Mesenchymal stem cell (in vitro differentiated cells and primary cell): Measurements from ENCODE around the gene FRMD4A.

Experiments
- DNase-seq: peaks from one replicate; pipeline ENCODE4 v3.0.0-alpha.2; 2013
- H2AFZ ChIP-seq: one replicate; pipeline ENCODE4 v1.6.1; 2013; ENCODE audit warnings: low read depth, mild to moderate bottlenecking, control low read depth, inconsistent platforms, low read length, moderate library complexity
- H2AK5ac ChIP-seq: 2 replicates; pipeline ENCODE4 v1.6.1; 2013; ENCODE audit warnings: low read length, moderate library complexity, mild to moderate bottlenecking, inconsistent platforms; ENCODE audit not compliant: severe bottlenecking
- H2BK120ac ChIP-seq: one replicate; pipeline ENCODE4 v1.6.1; 2013; ENCODE audit warnings: low read depth, mild to moderate bottlenecking, inconsistent platforms, low read length, moderate library complexity
- H2BK12ac ChIP-seq, 2 experiments: one replicate each; pipeline ENCODE4 v1.6.1; 2013; ENCODE audit warnings: inconsistent platforms in 2 of 2, low read length in 2 of 2, mild to moderate bottlenecking in 2 of 2, moderate library complexity in 2 of 2, control low read depth in 1 of 2
- H2BK15ac ChIP-seq: one replicate; pipeline ENCODE4 v1.6.1; 2013; ENCODE audit warnings: mild to moderate bottlenecking, low read depth, inconsistent platforms; ENCODE audit not compliant: poor library complexity, severe bottlenecking
- H2BK5ac ChIP-seq: 2 replicates; pipeline ENCODE4 v1.6.1; 2013; ENCODE audit warnings: low read depth, mild to moderate bottlenecking, low read length, control low read depth, inconsistent platforms; ENCODE audit not compliant: poor library complexity, severe bottlenecking
- H3K14ac ChIP-seq, 2 experiments: one replicate each; pipeline ENCODE4 v1.6.1; 2013; ENCODE audit warnings: inconsistent platforms in 2 of 2, low read length in 2 of 2, control low read depth in 1 of 2, mild to moderate bottlenecking in 1 of 2, moderate library complexity in 1 of 2
- H3K18ac ChIP-seq, 2 experiments: one replicate each; pipeline ENCODE4 v1.6.1; 2013; ENCODE audit warnings: inconsistent platforms in 2 of 2, low read length in 2 of 2, control low read depth in 1 of 2, low read depth in 1 of 2, mild to moderate bottlenecking in 1 of 2
- H3K23ac ChIP-seq, 2 experiments: one replicate each; pipeline ENCODE4 v1.6.1; 2013; ENCODE audit warnings: inconsistent platforms in 2 of 2, low read length in 2 of 2, mild to moderate bottlenecking in 2 of 2, moderate library complexity in 2 of 2, control low read depth in 1 of 2
- H3K27ac ChIP-seq: 2 replicates; pipeline ENCODE4 v1.5.1; 2013; ENCODE audit warnings: mild to moderate bottlenecking, moderate library complexity, low read length, control low read depth, inconsistent platforms; ENCODE audit not compliant: poor library complexity, severe bottlenecking
- H3K27me3 ChIP-seq, 2 experiments: 2 replicates each; pipeline versions ENCODE4 v1.6.1 to v1.7.0; 2013; ENCODE audit warnings: low read length in 2 of 2, mild to moderate bottlenecking in 2 of 2, moderate library complexity in 2 of 2, control low read depth in 1 of 2, inconsistent platforms in 1 of 2; ENCODE audit not compliant: control insufficient read depth in 1 of 2, insufficient read depth in 1 of 2
- H3K36me3 ChIP-seq, 2 experiments: 2 replicates each; pipeline versions ENCODE4 v1.6.1 to v1.7.0; 2013; ENCODE audit warnings: low read length in 2 of 2, control low read depth in 1 of 2, inconsistent platforms in 1 of 2, low read depth in 1 of 2, mild to moderate bottlenecking in 1 of 2; ENCODE audit not compliant: insufficient read depth in 2 of 2, control insufficient read depth in 1 of 2
- H3K4ac ChIP-seq, 2 experiments: one replicate each; pipeline ENCODE4 v1.6.1; 2013; ENCODE audit warnings: inconsistent platforms in 2 of 2, low read length in 2 of 2, mild to moderate bottlenecking in 2 of 2, moderate library complexity in 2 of 2, control low read depth in 1 of 2, low read depth in 1 of 2
- H3K4me1 ChIP-seq: 2 replicates; pipeline ENCODE4 v1.6.1; 2013; ENCODE audit warnings: low read depth, low read length, control low read depth; ENCODE audit not compliant: control insufficient read depth, insufficient read depth
- H3K4me2 ChIP-seq: 2 replicates; pipeline ENCODE4 v1.6.1; 2013; ENCODE audit warnings: low read length, mild to moderate bottlenecking, inconsistent platforms; ENCODE audit not compliant: poor library complexity, severe bottlenecking
- H3K4me3 ChIP-seq, 2 experiments: 2 replicates each; pipeline versions ENCODE4 v1.5.1 to v1.7.0; 2013; ENCODE audit warnings: low read length in 2 of 2, mild to moderate bottlenecking in 2 of 2, control low read depth in 1 of 2, low read depth in 1 of 2; ENCODE audit not compliant: insufficient read depth in 1 of 2
- H3K79me1 ChIP-seq: replicated peaks from 2 replicates; pipeline ENCODE4 v1.6.1; 2013; ENCODE audit warnings: mild to moderate bottlenecking, control low read depth, low read length, inconsistent platforms; ENCODE audit not compliant: poor library complexity, severe bottlenecking
- H3K9ac ChIP-seq: 2 replicates; pipeline ENCODE4 v1.7.0; 2013; ENCODE audit warnings: mild to moderate bottlenecking, low read length, moderate library complexity
- H3K9me3 ChIP-seq: 2 replicates; pipeline ENCODE4 v1.7.0; 2013; ENCODE audit warnings: mild to moderate bottlenecking, low read length; ENCODE audit not compliant: control insufficient read depth
- H4K8ac ChIP-seq: one replicate; pipeline ENCODE4 v1.6.1; 2013; ENCODE audit warnings: inconsistent platforms, mild to moderate bottlenecking, low read length, moderate library complexity
- H4K91ac ChIP-seq: one replicate; pipeline ENCODE4 v1.6.1; 2013; ENCODE audit warnings: mild to moderate bottlenecking, low read length, inconsistent platforms
- WGBS: methylation state at CpG from one replicate; pipeline ENCODE4 v1.1.7; 2013; ENCODE audit warnings: mixed read lengths; 5-methylcytosine and 5-hydroxymethylcytosine counted together

The FRMD4A gene

GRCh38 chr10:13792006-13792405 is 538.7 kb downstream of the FRMD4A start:
- Histone ChIP-seq H3K9ac (no peak overlapping the region), H4K91ac (no peak overlapping the region), H3K4ac (no peak overlapping the region), H2AFZ (no peak overlapping the region), H3K27ac (no peak overlapping the region), H2BK120ac (no peak overlapping the region), H2BK15ac (no peak overlapping the region), H3K9me3 (no peaks in the 10 kb centered on the region), H3K4me3 (no peak overlapping the region), H2BK5ac (no peak overlapping the region), H3K4me1 (peaks cover 18% of the 10 kb centered on the region), H3K27me3 (no peaks in the 10 kb centered on the region), H3K36me3 (peaks cover 29 to 32% of the 10 kb centered on the region in 2 experiments), H3K4me2 (no peak overlapping the region), H3K14ac (no peak overlapping the region), H2BK12ac (no peak overlapping the region), H2AK5ac (no peak overlapping the region), H4K8ac (no peak overlapping the region), H3K23ac (no peak overlapping the region), H3K18ac (no peak overlapping the region), H3K79me1 (peaks cover 2% of the 10 kb centered on the region)
- 96% methylated on average over 5 of the region's 5 CpGs for WGBS
- DNase-seq: no peak

GRCh38 chr10:13791483-13791882 is 539.2 kb downstream of the FRMD4A start:
- H3K4me2 ChIP-seq: no peak overlapping the region
- H3K9me3 ChIP-seq: no peaks in the 10 kb centered on the region
- no peak overlapping the region for H3K27ac ChIP-seq
- H3K23ac ChIP-seq: no peak overlapping the region
- H3K36me3 ChIP-seq: peaks cover 27 to 32% of the 10 kb centered on the region in 2 experiments
- DNase-seq: no peak
- no peaks in the 10 kb centered on the region for H3K27me3 ChIP-seq
- H3K9ac ChIP-seq: no peak overlapping the region
- peaks cover 18% of the 10 kb centered on the region for H3K4me1 ChIP-seq
- H2AK5ac ChIP-seq: no peak overlapping the region
- no peak overlapping the region for H3K18ac ChIP-seq
- H3K4ac ChIP-seq: no peak overlapping the region
- peak overlapping the region; percentile 13 for H4K8ac ChIP-seq
- no peak overlapping the region for H2BK15ac ChIP-seq
- no peak overlapping the region for H2BK12ac ChIP-seq
- H2BK5ac ChIP-seq: no peak overlapping the region
- no peaks in the 10 kb centered on the region for H3K79me1 ChIP-seq
- 93% methylated on average over 4 of the region's 4 CpGs for WGBS
- no peak overlapping the region for H3K14ac ChIP-seq
- no peak overlapping the region for H3K4me3 ChIP-seq
- no peak overlapping the region for H4K91ac ChIP-seq
- H2AFZ ChIP-seq: no peak overlapping the region
- no peak overlapping the region for H2BK120ac ChIP-seq

GRCh38 chr10:13790196-13790595 is 540.5 kb downstream of the FRMD4A start:
- no peak overlapping the region for H3K9ac ChIP-seq
- no peak overlapping the region for H2BK15ac ChIP-seq
- peaks cover 27% of the 10 kb centered on the region in 2 experiments for H3K36me3 ChIP-seq
- H3K4ac ChIP-seq: peak overlapping the region; percentile 1 to 20
- H2AK5ac ChIP-seq: peak overlapping the region; percentile 31
- H3K23ac ChIP-seq: peak overlapping the region in 1 of 2 experiments; percentile 90
- H2BK120ac ChIP-seq: no peak overlapping the region
- peaks cover 17% of the 10 kb centered on the region for H3K4me1 ChIP-seq
- peak overlapping the region; percentile 44 to 55 for H3K18ac ChIP-seq
- no peak overlapping the region for H2BK5ac ChIP-seq
- H3K27ac ChIP-seq: no peak overlapping the region
- no peak for DNase-seq
- 58% methylated on average over 9 of the region's 9 CpGs for WGBS
- peak overlapping the region; percentile 30 for H4K91ac ChIP-seq
- H2AFZ ChIP-seq: no peak overlapping the region
- H3K9me3 ChIP-seq: no peaks in the 10 kb centered on the region
- H3K4me3 ChIP-seq: no peak overlapping the region
- peak overlapping the region; percentile 44 to 45 for H2BK12ac ChIP-seq
- no peaks in the 10 kb centered on the region for H3K79me1 ChIP-seq
- no peaks in the 10 kb centered on the region for H3K27me3 ChIP-seq
- H3K14ac ChIP-seq: peak overlapping the region in 1 of 2 experiments; percentile 71
- no peak overlapping the region for H3K4me2 ChIP-seq
- H4K8ac ChIP-seq: peak overlapping the region; percentile 53

- WGBS: 89% methylated on average over 1 of the region's 2 CpGs
- Histone ChIP-seq H4K91ac (no peak overlapping the region), H3K4me1 (peaks cover 17% of the 10 kb centered on the region), H3K27me3 (no peaks in the 10 kb centered on the region), H3K4me2 (no peak overlapping the region), H3K14ac (no peak overlapping the region), H2AFZ (no peak overlapping the region), H2BK5ac (no peak overlapping the region), H3K27ac (no peak overlapping the region), H3K4me3 (no peak overlapping the region), H2BK120ac (no peak overlapping the region), H3K4ac (peak overlapping the region in 1 of 2 experiments; percentile 24), H2AK5ac (no peak overlapping the region), H2BK15ac (peak overlapping the region; percentile 57), H3K36me3 (peaks cover 20 to 23% of the 10 kb centered on the region in 2 experiments), H3K9me3 (no peaks in the 10 kb centered on the region), H3K23ac (no peak overlapping the region), H2BK12ac (peak overlapping the region in 1 of 2 experiments; percentile 38), H4K8ac (peak overlapping the region; percentile 57), H3K9ac (peak overlapping the region; percentile 63), H3K18ac (peak overlapping the region; percentile 16 to 44), H3K79me1 (no peaks in the 10 kb centered on the region)
- no peak for DNase-seq
Measured at GRCh38 chr10:13789448-13789829, 541.3 kb downstream of the FRMD4A start.
